Thyroid gland (tissue), 4 donors: ENCODE data around the gene NUMBL.

ENCODE experiments used
- POLR2A ChIP-seq, 2 donors: fragments of 450-650 bp; IDR thresholded peaks; one replicate each; pipeline ENCODE4 v1.6.1; 2017; ENCODE audit warnings: antibody characterized with exemption in 2 of 2, mild to moderate bottlenecking in 2 of 2, moderate library complexity in 1 of 2
- TF ChIP-seq, protein P1 (sequence below), 6 experiments: fragments of 200-600 bp in 3 of 6; fragments of 450-650 bp in 3 of 6; sonication (generic) in 3 of 6; IDR thresholded peaks; one replicate each; pipeline ENCODE4 v1.5.1; 2016 to 2019; ENCODE audit warnings: antibody characterized with exemption in 6 of 6, mild to moderate bottlenecking in 2 of 6, inconsistent platforms in 1 of 6, moderate library complexity in 1 of 6

DNA sequence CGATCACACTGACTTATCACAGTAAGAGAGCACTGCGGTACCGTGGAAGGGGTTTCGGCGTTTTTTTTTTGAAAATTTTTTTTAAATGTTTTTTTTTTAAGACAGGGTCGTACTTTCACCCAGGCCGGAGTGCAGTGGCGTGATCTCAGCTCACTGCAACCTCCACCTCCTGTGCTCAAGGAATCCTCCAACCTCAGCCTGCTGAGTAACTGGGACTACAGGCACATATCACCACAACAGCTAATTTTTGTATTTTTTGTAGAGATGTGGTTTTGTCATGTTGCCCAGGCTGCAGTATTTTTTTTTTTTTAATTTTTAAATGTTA, 70.3 kb downstream of the NUMBL start:
- TF ChIP-seq, protein P1, sequence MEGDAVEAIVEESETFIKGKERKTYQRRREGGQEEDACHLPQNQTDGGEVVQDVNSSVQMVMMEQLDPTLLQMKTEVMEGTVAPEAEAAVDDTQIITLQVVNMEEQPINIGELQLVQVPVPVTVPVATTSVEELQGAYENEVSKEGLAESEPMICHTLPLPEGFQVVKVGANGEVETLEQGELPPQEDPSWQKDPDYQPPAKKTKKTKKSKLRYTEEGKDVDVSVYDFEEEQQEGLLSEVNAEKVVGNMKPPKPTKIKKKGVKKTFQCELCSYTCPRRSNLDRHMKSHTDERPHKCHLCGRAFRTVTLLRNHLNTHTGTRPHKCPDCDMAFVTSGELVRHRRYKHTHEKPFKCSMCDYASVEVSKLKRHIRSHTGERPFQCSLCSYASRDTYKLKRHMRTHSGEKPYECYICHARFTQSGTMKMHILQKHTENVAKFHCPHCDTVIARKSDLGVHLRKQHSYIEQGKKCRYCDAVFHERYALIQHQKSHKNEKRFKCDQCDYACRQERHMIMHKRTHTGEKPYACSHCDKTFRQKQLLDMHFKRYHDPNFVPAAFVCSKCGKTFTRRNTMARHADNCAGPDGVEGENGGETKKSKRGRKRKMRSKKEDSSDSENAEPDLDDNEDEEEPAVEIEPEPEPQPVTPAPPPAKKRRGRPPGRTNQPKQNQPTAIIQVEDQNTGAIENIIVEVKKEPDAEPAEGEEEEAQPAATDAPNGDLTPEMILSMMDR (IDR thresholded peaks at IDR 0.05): no peak
- TF ChIP-seq POLR2A (IDR thresholded peaks at IDR 0.05): no peak
